SK-N-SH (cell line): ENCODE results near the gene CSTA. TPM values are rescaled to one million over a fixed set of nuclear protein-coding genes. Genes with fewer than 3 reads are reported as not detected.

Experiments
- CTCF ChIA-PET: fragments of 300-600, 350-600 bp; formaldehyde crosslinking; extraction: SDS; loops from one replicate; lab custom pipeline; 2021; lab: Yijun Ruan, JAX
- POLR2A ChIA-PET: fragments of 350-600 bp; sonication (Branson Sonifier 250); formaldehyde crosslinking; extraction: SDS; loops from one replicate; lab custom pipeline; 2020; ENCODE audit warnings: antibody characterized with exemption, inconsistent platforms; lab: Yijun Ruan, JAX
- DNase-seq: peaks from one replicate; pipeline ENCODE4 v3.0.0; 2012
- H2AFZ ChIP-seq: fragments of 200-600 bp; sonication (generic); 2 replicates; pipeline ENCODE4 v1.8.1; 2016; ENCODE audit warnings: antibody characterized with exemption, mild to moderate bottlenecking, low read depth
- H3F3A ChIP-seq: fragments of 200-600 bp; sonication (generic); replicated peaks from 2 replicates; pipeline ENCODE3; 2016; ENCODE audit warnings: antibody characterized with exemption, mild to moderate bottlenecking; ENCODE audit not compliant: insufficient read depth
- H3K27ac ChIP-seq, 2 experiments: fragments of 200-500 bp in 1 of 2; fragments of 200-600 bp in 1 of 2; sonication (Bioruptor generic) in 1 of 2; sonication (generic), shearing (Covaris generic) in 1 of 2; 2 replicates each; pipeline versions ENCODE4 v1.5.1 to v1.6.1; 2014 to 2016; ENCODE audit warnings: low read depth in 2 of 2, inconsistent platforms in 1 of 2, low read length in 1 of 2, mild to moderate bottlenecking in 1 of 2, mixed read lengths in 1 of 2
- H3K27me3 ChIP-seq: fragments of 200-600 bp; sonication (generic), shearing (Covaris generic); 2 replicates; pipeline ENCODE4 v1.6.1; 2016; ENCODE audit warnings: mixed run types; ENCODE audit not compliant: insufficient read depth
- H3K36me3 ChIP-seq, 2 experiments: fragments of 200-500 bp in 1 of 2; fragments of 200-600 bp in 1 of 2; sonication (Bioruptor generic) in 1 of 2; sonication (generic) in 1 of 2; replicated peaks in 1 of 2; 2 replicates each; pipeline versions ENCODE3 to v1.5.1; 2014 to 2016; ENCODE audit warnings: low read length in 1 of 2, mild to moderate bottlenecking in 1 of 2; ENCODE audit not compliant: insufficient read depth in 2 of 2, control insufficient read depth in 1 of 2
- H3K4me1 ChIP-seq, 2 experiments: fragments of 200-500 bp in 1 of 2; fragments of 200-600 bp in 1 of 2; sonication (Bioruptor generic) in 1 of 2; sonication (generic), shearing (Covaris generic) in 1 of 2; 2 replicates each; pipeline versions ENCODE4 v1.5.1 to v1.6.1; 2014 to 2016; ENCODE audit warnings: low read depth in 1 of 2, low read length in 1 of 2, mixed run types in 1 of 2; ENCODE audit not compliant: insufficient read depth in 2 of 2, control insufficient read depth in 1 of 2
- H3K4me2 ChIP-seq: fragments of 200-600 bp; sonication (generic), shearing (Covaris generic); 2 replicates; pipeline ENCODE4 v1.6.1; 2017; ENCODE audit warnings: mixed run types
- H3K4me3 ChIP-seq, 2 experiments: fragments of 200-500 bp in 1 of 2; fragments of 200-600 bp in 1 of 2; sonication (Bioruptor generic) in 1 of 2; sonication (generic), shearing (Covaris generic) in 1 of 2; 2 replicates each; pipeline versions ENCODE4 v1.5.1 to v1.8.1; 2014 to 2016; ENCODE audit warnings: low read depth in 2 of 2, inconsistent platforms in 1 of 2, low read length in 1 of 2, mild to moderate bottlenecking in 1 of 2, mixed read lengths in 1 of 2, moderate library complexity in 1 of 2
- H3K79me2 ChIP-seq: fragments of 200-600 bp; sonication (generic); 2 replicates; pipeline ENCODE4 v1.8.1; 2017; ENCODE audit warnings: mild to moderate bottlenecking; ENCODE audit not compliant: insufficient read depth
- H3K9ac ChIP-seq: fragments of 200-600 bp; sonication (generic); 2 replicates; pipeline ENCODE4 v1.6.1; 2017; ENCODE audit warnings: mixed run types
- H3K9me2 ChIP-seq: fragments of 200-600 bp; sonication (generic); 2 replicates; pipeline ENCODE4 v1.6.1; 2017; ENCODE audit warnings: mixed run types
- H3K9me3 ChIP-seq: fragments of 200-600 bp; sonication (generic); 2 replicates; pipeline ENCODE4 v1.6.1; 2017; ENCODE audit warnings: mixed run types, mild to moderate bottlenecking, moderate library complexity
- H4K20me1 ChIP-seq: fragments of 200-600 bp; sonication (generic); 2 replicates; pipeline ENCODE4 v1.6.1; 2017; ENCODE audit warnings: mild to moderate bottlenecking, mixed run types; ENCODE audit not compliant: insufficient read depth
- ELF1 ChIP-seq: IDR thresholded peaks from 2 replicates; pipeline ENCODE4 v1.4.0; 2012
- GABPA ChIP-seq: IDR thresholded peaks from 2 replicates; pipeline ENCODE4 v1.4.0; 2012; ENCODE audit warnings: low read depth, mild to moderate bottlenecking
- MEF2A ChIP-seq: IDR thresholded peaks from 2 replicates; pipeline ENCODE4 v1.4.0; 2012; ENCODE audit warnings: low read depth, borderline replicate concordance
- NFIC ChIP-seq: IDR thresholded peaks from 2 replicates; pipeline ENCODE4 v1.4.0; 2012; ENCODE audit warnings: borderline replicate concordance
- NRF1 ChIP-seq: IDR thresholded peaks from 2 replicates; pipeline ENCODE4 v1.6.1; 2012; ENCODE audit warnings: low read depth, mild to moderate bottlenecking, low read length
- POLR2AphosphoS5 ChIP-seq: IDR thresholded peaks from 2 replicates; pipeline ENCODE4 v1.6.1; 2012; ENCODE audit warnings: low read depth, low read length
- RAD21 ChIP-seq: IDR thresholded peaks from 2 replicates; pipeline ENCODE4 v1.6.1; 2012; ENCODE audit warnings: mild to moderate bottlenecking, low read length
- RCOR1 ChIP-seq: fragments of 150-350 bp; IDR thresholded peaks from 2 replicates; pipeline ENCODE4 v1.6.1; 2017; ENCODE audit warnings: antibody characterized with exemption, low read length
- REST ChIP-seq: IDR thresholded peaks from 2 replicates; pipeline ENCODE4 v1.6.1; 2012; ENCODE audit warnings: mild to moderate bottlenecking, low read depth, low read length, moderate library complexity
- RFX5 ChIP-seq: IDR thresholded peaks from 2 replicates; pipeline ENCODE4 v1.6.1; 2012; ENCODE audit warnings: mild to moderate bottlenecking, improper control_type of control experiment, low read length
- SMC3 ChIP-seq: IDR thresholded peaks from 2 replicates; pipeline ENCODE4 v1.6.1; 2012; ENCODE audit warnings: low read depth, low read length, improper control_type of control experiment
- TEAD4 ChIP-seq: IDR thresholded peaks from 2 replicates; pipeline ENCODE4 v1.4.0; 2012; ENCODE audit warnings: mild to moderate bottlenecking, borderline replicate concordance; ENCODE audit not compliant: insufficient read depth
- USF1 ChIP-seq: IDR thresholded peaks from 2 replicates; pipeline ENCODE4 v1.4.0; 2012; ENCODE audit warnings: low read depth, borderline replicate concordance
- USF2 ChIP-seq: fragments of 150-350 bp; IDR thresholded peaks from 2 replicates; pipeline ENCODE4 v1.6.1; 2017; ENCODE audit warnings: antibody characterized with exemption, low read length, low read depth, borderline replicate concordance
- WGBS: methylation state at CpG from one replicate; pipeline ENCODE4 v1.1.6; 2017; ENCODE audit warnings: low lambda C conversion rate; 5-methylcytosine and 5-hydroxymethylcytosine counted together
- polyA plus RNA-seq, 3 experiments: library from polyadenylated mRNA; depleted of rRNA; stranded (reverse); fragments of >200 nt; gene quantifications; 2 replicates each; pipeline ENCODE4 v1.2.3, GENCODE V29; 2012

The CSTA gene
- polyA plus RNA-seq, 1 of the 3 experiments (the other 2 are of a cell fraction) = not detected

GRCh38 chr3:122389197-122389596 lies 64.1 kb downstream of the CSTA start:
- ChIA-PET POLR2A (no interaction called here), CTCF (interaction anchor here (1.1 to 2.6 kb wide), 2 partner anchors 13 to 290 kb away, joined by 3 to 11 read pairs; no protein-coding TSS in a partner anchor)
- Histone ChIP-seq H2AFZ (no peak overlapping the region), H3K9me3 (no peaks in the 10 kb centered on the region), H3K9me2 (no peaks in the 10 kb centered on the region), H4K20me1 (no peaks in the 10 kb centered on the region), H3K79me2 (peaks cover 6% of the 10 kb centered on the region; the same call in 1 of the 2 replicates), H3K4me3 (no peak overlapping the region), H3K9ac (no peak overlapping the region), H3F3A (no peaks in the 10 kb centered on the region), H3K4me2 (no peak overlapping the region), H3K4me1 (peaks cover 2 to 5% of the 10 kb centered on the region in 2 experiments; a peak in 3 of 4 replicates), H3K27ac (no peak overlapping the region), H3K36me3 (peaks cover 0 to 2% of the 10 kb centered on the region in 2 experiments), H3K27me3 (no peaks in the 10 kb centered on the region)
- DNase-seq = no peak
- TF ChIP-seq NRF1 = no peak
- TF ChIP-seq NFIC = no peak
- no peak for TF ChIP-seq GABPA
- no peak for TF ChIP-seq USF2
- no peak for TF ChIP-seq RAD21
- TF ChIP-seq RCOR1 = no peak

GRCh38 chr3:122389892-122390291 lies 64.8 kb downstream of the CSTA start:
- Histone ChIP-seq H3K79me2 (peaks cover 6% of the 10 kb centered on the region; the same call in 1 of the 2 replicates), H3K27ac (no peak overlapping the region), H3K36me3 (peaks cover 0 to 2% of the 10 kb centered on the region in 2 experiments), H3F3A (no peaks in the 10 kb centered on the region), H3K9me2 (no peaks in the 10 kb centered on the region), H3K4me3 (no peak overlapping the region), H3K9me3 (no peaks in the 10 kb centered on the region), H3K27me3 (no peaks in the 10 kb centered on the region), H3K4me2 (no peak overlapping the region)
- POLR2A ChIA-PET = no interaction called here
- TF ChIP-seq SMC3 (no peak), POLR2AphosphoS5 (no peak), RFX5 (no peak), NFIC (no peak)
- TF ChIP-seq, all 33 proteins: peak for 0
- CTCF ChIA-PET = interaction anchor here (1.1 to 2.6 kb wide), 2 partner anchors 12 to 289 kb away, joined by 3 to 11 read pairs; no protein-coding TSS in a partner anchor
- Histone ChIP-seq H2AFZ (no peak overlapping the region), H3K4me1 (peaks cover 2 to 9% of the 10 kb centered on the region in 2 experiments; a peak in 3 of 4 replicates), H3K9ac (no peak overlapping the region), H4K20me1 (no peaks in the 10 kb centered on the region)
- WGBS = 93% methylated on average over 4 of the region's 4 CpGs
- no peak for DNase-seq

GRCh38 chr3:122390665-122391064 lies 65.6 kb downstream of the CSTA start:
- Histone ChIP-seq H4K20me1 (no peaks in the 10 kb centered on the region), H3K9me2 (no peaks in the 10 kb centered on the region), H3K9ac (no peak overlapping the region), H3K9me3 (no peaks in the 10 kb centered on the region), H3K36me3 (peaks cover 0 to 2% of the 10 kb centered on the region in 2 experiments)
- DNase-seq = no peak
- 66% methylated on average over 4 of the region's 4 CpGs for WGBS
- TF ChIP-seq SMC3 (no peak), MEF2A (no peak), RAD21 (no peak), TEAD4 (no peak), REST (no peak), ELF1 (no peak), RFX5 (no peak), USF1 (no peak)
- TF ChIP-seq, all 33 proteins: peak for 0
- H2AFZ ChIP-seq = no peak overlapping the region
- H3F3A ChIP-seq = no peaks in the 10 kb centered on the region
- no peaks in the 10 kb centered on the region for H3K27me3 ChIP-seq
- H3K4me3 ChIP-seq = no peak overlapping the region
- ChIA-PET POLR2A (no interaction called here), CTCF (interaction anchor here (2.6 kb wide), 1 partner anchor 288 kb away, joined by 11 read pairs; no protein-coding TSS in a partner anchor)
- H3K79me2 ChIP-seq = peaks cover 6% of the 10 kb centered on the region; the same call in 1 of the 2 replicates
- peaks cover 2 to 17% of the 10 kb centered on the region in 2 experiments; a peak in 3 of 4 replicates for H3K4me1 ChIP-seq
- H3K27ac ChIP-seq = no peak overlapping the region
- no peak overlapping the region for H3K4me2 ChIP-seq
